ENCODE measurements around the gene IQSEC1. TPM values are rescaled to one million over a fixed set of nuclear protein-coding genes. Genes with fewer than 3 reads are reported as not detected.

IQSEC1 gene
- total RNA-seq, 1 donor from 2014 or later = 31.3 TPM

GRCh38 chr3:12955651-12956315 lies 117.4 kb downstream of the IQSEC1 start:
- peaks cover 37% of the 10 kb centered on the region for H3K4me1 Mint-ChIP-seq
- no peak overlapping the region for H3K27ac Mint-ChIP-seq (ENCODE audit: unreplicated experiment)
- no peaks in the 10 kb centered on the region for H3K36me3 Mint-ChIP-seq (ENCODE audit: low read depth)
- DNase-seq (ENCODE audit: low read depth, low spot score) = no peak
- no peak overlapping the region for H3K4me3 Mint-ChIP-seq
- H3K27me3 Mint-ChIP-seq (ENCODE audit: low read depth) = no peaks in the 10 kb centered on the region
- H3K9me3 Mint-ChIP-seq = no peaks in the 10 kb centered on the region
- no peak for TF ChIP-seq CTCF (conservative IDR thresholded peaks at IDR 0.05)

GRCh38 chr3:12954891-12955650 lies 118.2 kb downstream of the IQSEC1 start:
- DNase-seq (ENCODE audit: low read depth, low spot score) = no peak
- no peaks in the 10 kb centered on the region for H3K36me3 Mint-ChIP-seq (ENCODE audit: low read depth)
- H3K4me1 Mint-ChIP-seq = peaks cover 30% of the 10 kb centered on the region
- TF ChIP-seq CTCF (conservative IDR thresholded peaks at IDR 0.05) = no peak
- no peaks in the 10 kb centered on the region for H3K27me3 Mint-ChIP-seq (ENCODE audit: low read depth)
- no peak overlapping the region for H3K4me3 Mint-ChIP-seq
- no peaks in the 10 kb centered on the region for H3K9me3 Mint-ChIP-seq
- H3K27ac Mint-ChIP-seq (ENCODE audit: unreplicated experiment) = no peak overlapping the region

- no peaks in the 10 kb centered on the region for H3K27me3 Mint-ChIP-seq (ENCODE audit: low read depth)
- DNase-seq (ENCODE audit: low read depth, low spot score) = no peak
- peaks cover 23% of the 10 kb centered on the region for H3K4me1 Mint-ChIP-seq
- H3K9me3 Mint-ChIP-seq = no peaks in the 10 kb centered on the region
- H3K27ac Mint-ChIP-seq (ENCODE audit: unreplicated experiment) = peak overlapping the region; percentile 5
- no peaks in the 10 kb centered on the region for H3K36me3 Mint-ChIP-seq (ENCODE audit: low read depth)
- H3K4me3 Mint-ChIP-seq = no peak overlapping the region
- no peak for TF ChIP-seq CTCF (conservative IDR thresholded peaks at IDR 0.05)
Observed at GRCh38 chr3:12954180-12954579, 119.0 kb downstream of the IQSEC1 start.

- H3K4me3 Mint-ChIP-seq = no peak overlapping the region
Observed at GRCh38 chr3:12953201-12953995, 119.8 kb downstream of the IQSEC1 start.

More at GRCh38 chr3:12953201-12953995, 119.8 kb downstream of the IQSEC1 start:
- H3K9me3 Mint-ChIP-seq = no peaks in the 10 kb centered on the region
- peaks cover 19% of the 10 kb centered on the region for H3K4me1 Mint-ChIP-seq
- no peaks in the 10 kb centered on the region for H3K27me3 Mint-ChIP-seq (ENCODE audit: low read depth)
- TF ChIP-seq CTCF (conservative IDR thresholded peaks at IDR 0.05) = no peak
- DNase-seq (ENCODE audit: low read depth, low spot score) = no peak
- no peaks in the 10 kb centered on the region for H3K36me3 Mint-ChIP-seq (ENCODE audit: low read depth)
- peak overlapping the region; percentile 71 for H3K27ac Mint-ChIP-seq (ENCODE audit: unreplicated experiment)
